GM19455 (cell line): ENCODE measurements around the gene NFE2L2.
A peak's percentile ranks its signal among the peaks of the same experiment; 100 is the strongest.
"Not testable (repeated sequence)": the region's sequence is repeated elsewhere in the genome, so short reads cannot be mapped to it uniquely, and the experiment has no call there.

Source experiments
- ATAC-seq: cut with Tn5 transposase; IDR thresholded peaks from one replicate; pipeline ENCODE4 v1.9.1; 2021; ENCODE audit not compliant: unreplicated experiment

Gene NFE2L2

DNA sequence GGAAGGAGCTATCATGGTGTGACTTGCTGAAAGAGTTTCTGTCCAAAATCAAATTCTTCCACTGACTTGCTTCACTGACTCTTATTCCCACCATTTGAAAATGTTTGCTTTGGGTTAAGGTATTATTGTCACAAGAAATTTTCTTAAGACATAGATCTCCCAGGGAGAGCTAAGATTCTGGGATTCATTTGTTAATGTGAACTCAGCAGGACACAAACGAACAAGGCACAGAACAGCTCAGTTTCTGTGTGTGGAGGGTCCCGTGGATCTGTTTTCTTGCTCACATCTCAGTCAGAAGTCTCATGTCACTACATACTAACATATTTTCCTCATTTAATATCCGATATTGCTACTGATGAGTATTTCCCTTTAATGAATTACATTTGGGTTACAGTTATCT lies 60.1 kb downstream of the NFE2L2 start:
- ATAC-seq = no peak

GRCh38 chr2:177201919-177202346 lies 62.6 kb downstream of the NFE2L2 start:
- no peak for ATAC-seq

DNA sequence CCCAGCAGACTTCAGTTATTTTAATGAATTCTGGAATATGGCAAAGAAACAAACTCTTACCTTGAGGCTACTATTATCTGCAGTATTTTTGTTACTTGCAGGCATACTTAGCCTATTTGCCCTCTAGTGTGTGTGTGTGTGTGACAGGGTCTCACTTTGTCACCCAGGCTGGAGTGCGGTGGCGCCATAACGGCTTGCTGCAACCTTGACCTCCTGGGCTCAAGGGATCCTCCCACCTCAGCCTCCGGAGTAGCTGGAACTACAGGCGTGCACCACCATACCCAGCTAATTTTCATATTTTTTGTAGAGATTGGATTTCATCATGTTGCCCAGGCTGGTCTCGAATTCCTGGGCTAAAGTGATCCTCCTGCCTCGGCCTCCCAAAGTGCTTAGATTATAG lies 64.1 kb downstream of the NFE2L2 start:
- not testable (repeated sequence) for ATAC-seq

- no peak for ATAC-seq
These were observed 69.3 kb downstream of the NFE2L2 start for GRCh38 chr2:177195194-177195593.

GRCh38 chr2:177193240-177193639 lies 71.3 kb downstream of the NFE2L2 start:
- ATAC-seq = peak; percentile 53

DNA sequence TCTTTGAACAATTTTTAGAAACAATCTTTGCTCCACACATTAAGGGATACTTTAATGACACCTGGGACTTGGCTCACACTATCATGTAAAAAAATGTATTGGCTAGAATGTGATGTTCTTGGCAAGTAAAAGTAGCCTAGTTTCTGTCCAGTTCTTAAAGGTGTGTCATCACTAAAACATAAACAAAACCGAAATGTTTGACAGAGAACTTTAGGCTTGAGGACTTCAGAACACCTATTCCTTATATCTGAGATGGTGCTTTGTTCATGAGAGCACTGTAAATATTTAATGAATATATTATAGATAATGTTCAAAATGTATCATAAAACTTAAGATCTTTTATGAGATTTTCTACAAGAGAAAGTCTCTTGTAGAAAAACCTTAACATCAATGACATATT lies 71.7 kb downstream of the NFE2L2 start:
- peak; percentile 56 for ATAC-seq

DNA sequence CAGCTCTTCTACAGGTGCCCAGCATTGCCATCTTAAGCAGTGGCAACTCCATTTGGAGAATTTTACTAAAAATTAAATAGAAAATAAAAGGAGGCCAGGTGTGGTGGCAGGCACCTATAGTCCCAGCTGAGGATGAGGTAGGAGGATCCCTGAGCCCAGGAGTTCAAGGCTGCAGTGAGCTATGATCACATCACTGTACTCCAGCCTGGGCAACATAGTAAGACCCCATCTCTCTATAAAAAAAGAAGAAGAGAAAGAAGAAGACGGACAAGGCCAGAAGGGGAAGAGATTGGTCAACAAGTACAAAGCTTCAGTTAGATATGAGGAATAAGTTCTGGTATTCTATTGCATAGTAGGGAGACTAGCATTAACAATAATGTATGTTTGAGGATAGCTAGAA lies 73.6 kb downstream of the NFE2L2 start:
- no peak for ATAC-seq

- ATAC-seq = no peak
These were observed 75.8 kb downstream of the NFE2L2 start for GRCh38 chr2:177188482-177189469.

GRCh38 chr2:177187631-177188312 lies 76.8 kb downstream of the NFE2L2 start:
- ATAC-seq = no peak

DNA sequence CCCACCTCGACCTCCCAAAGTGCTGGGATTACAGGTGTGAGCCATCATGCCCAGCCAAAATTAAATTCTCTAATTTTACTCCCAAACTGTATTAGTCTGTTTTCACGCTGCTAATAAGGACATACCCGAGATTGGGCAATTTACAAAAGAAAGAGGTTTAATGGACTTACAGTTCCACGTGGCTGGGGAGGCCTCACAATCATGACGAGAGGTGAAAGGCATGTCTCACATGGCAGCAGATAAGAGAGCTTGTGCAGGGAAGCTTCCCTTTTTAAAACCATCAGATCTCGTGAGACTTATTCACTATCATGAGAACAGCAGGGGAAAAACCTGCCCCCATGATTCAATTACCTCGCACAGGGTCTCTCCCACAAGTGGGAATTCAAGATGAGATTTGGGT lies 78.5 kb downstream of the NFE2L2 start:
- not testable (repeated sequence) for ATAC-seq

DNA sequence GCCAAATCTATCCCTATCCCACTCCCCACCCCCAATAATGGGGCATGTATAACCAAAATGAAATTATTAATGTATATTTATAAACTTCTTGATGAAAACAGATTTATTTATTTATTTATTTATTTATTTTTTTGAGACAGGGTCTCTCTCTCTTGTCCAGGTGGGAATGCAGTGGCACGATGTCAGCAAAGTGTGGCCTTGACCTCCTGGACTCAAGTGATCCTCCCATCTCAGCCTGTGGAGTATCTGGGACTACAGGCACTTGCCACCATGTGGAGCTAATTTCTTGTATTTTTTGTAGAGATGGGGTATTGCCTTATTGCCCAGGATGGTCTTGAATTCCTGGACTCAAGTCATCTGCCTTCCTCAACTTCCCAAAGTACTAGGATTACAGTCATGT lies 79.9 kb downstream of the NFE2L2 start:
- no peak for ATAC-seq

GRCh38 chr2:177183860-177184259 lies 80.7 kb downstream of the NFE2L2 start:
- no peak for ATAC-seq
